ENCODE results near the gene ITGB1BP1.
"Not testable (repeated sequence)": the region's sequence is repeated elsewhere in the genome, so short reads cannot be mapped to it uniquely, and the experiment has no call there.

The ITGB1BP1 gene

DNA sequence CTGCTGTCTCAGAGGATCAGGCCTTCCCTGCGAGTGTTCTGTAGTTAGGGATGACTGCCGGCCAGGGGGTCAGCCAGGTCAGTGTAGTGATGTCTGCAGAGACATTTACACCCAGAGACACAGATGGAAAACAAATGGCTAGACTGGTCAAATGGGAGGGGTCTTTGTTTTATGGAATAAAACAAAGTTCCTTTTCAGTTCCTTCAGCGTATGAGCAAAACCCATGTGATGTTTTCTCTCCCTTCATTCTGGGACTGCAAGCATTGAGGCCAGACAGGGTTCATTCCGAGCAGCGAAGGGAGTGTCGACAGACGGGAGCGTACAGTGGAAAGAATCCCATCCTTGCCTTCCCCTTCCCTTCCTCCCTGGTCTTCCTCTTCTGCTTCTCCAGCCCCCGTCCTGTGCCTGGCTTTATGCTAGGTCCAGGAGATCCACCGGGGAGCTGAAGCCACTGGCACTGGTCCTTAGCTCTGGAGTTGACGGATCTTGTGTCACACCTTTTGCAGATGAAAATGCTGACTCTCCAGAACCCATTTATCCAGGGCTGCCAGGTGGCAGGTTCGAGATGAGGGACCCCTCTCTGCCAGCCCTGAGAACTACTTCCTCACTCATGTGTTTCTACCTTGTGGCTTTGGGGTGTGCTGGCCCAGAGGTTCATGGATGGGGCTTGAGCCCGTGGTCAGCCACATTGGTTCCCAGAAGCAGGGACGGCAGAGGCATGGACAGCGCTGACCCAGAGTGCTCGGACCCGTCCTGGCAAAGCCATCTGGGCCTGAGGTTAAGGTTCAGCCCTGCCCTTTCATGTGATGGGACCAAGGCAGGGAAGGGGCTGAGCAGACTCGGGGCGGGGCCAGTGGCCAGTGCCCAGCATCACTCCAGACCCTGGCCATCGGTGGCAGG is 24.2 kb downstream of the ITGB1BP1 start:
- no peak overlapping the region for H3K27ac ChIP-seq
- no peak for TF ChIP-seq CTCF (conservative IDR thresholded peaks at IDR 0.05)

DNA sequence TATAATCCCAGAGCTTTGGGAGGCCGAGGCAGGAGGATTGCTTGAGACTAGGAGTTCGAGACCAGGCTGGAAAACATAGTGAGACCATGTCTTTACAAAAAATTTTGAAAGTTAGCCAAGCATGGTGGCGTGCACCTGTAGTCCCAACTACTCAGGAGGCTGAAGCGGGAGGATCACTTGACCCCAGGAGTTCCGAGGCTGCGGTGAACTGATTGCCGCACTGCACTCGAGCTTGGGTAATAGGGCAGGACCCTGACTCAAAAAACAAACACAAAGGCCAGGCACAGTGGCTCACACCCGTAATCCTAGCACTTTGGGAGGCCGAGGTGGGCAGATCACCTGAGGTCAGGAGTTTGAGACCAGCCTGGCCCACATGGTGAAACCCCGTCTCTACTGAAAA is 25.1 kb downstream of the ITGB1BP1 start:
- not testable (repeated sequence) for H3K27ac ChIP-seq

GRCh38 chr2:9397201-9397600 is 26.1 kb downstream of the ITGB1BP1 start:
- no peak overlapping the region for H3K27ac ChIP-seq
- no peak for TF ChIP-seq CTCF (conservative IDR thresholded peaks at IDR 0.05)

- no peak for TF ChIP-seq CTCF (conservative IDR thresholded peaks at IDR 0.05)
- no peak overlapping the region for H3K27ac ChIP-seq
Observed at GRCh38 chr2:9394816-9395215, 28.5 kb downstream of the ITGB1BP1 start.

DNA sequence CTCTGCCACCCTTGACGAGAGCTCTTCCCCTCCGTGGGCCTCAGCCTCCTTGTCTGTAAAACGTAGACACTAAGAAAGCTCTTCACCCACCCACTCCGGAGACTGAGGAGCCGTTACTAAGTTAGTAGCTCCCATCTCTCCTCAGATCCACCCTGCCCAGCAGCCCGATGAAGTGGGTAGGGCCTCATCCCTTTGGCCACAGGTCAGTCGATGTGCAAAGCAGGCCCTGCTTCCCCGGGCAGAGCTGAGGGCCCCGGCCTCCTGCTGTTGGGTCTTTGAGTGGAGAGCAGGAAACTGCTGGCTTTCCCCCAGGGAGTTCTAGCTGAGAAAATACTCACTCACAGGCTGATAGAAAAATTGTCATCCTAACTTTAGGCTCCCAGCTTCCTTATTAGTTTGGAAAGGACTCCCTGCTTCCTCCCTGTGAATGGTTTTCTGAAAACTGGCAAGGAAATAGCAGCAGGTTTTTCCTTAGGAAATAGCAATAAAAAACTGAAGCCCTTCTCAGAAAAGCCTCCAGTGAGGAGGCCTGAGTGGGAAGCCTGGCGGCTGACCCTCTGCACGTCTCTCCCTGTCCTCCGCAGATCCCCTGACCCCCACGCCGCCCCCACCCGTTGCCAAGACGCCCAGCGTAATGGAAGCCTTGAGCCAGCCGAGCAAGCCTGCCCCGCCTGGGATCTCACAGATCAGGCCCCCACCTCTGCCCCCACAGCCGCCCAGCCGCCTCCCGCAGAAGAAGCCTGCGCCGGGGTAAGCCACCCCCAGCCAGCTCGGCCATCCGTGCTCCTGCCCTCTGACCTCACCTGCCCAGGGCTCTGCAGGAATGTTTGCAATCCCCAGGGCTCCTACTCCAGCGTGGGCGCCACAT is 30.2 kb downstream of the ITGB1BP1 start:
- no peak for TF ChIP-seq CTCF (conservative IDR thresholded peaks at IDR 0.05)
- H3K27ac ChIP-seq: no peak overlapping the region

- H3K27ac ChIP-seq: no peak overlapping the region
- TF ChIP-seq CTCF (conservative IDR thresholded peaks at IDR 0.05): no peak
Observed at GRCh38 chr2:9391961-9392720, 31.2 kb downstream of the ITGB1BP1 start.

GRCh38 chr2:9390991-9391390 is 32.3 kb downstream of the ITGB1BP1 start:
- no peak for TF ChIP-seq CTCF (conservative IDR thresholded peaks at IDR 0.05)
- H3K27ac ChIP-seq: no peak overlapping the region

Data from VCaP (cell line).